HG03025 (cell line): ENCODE results near the gene CDK6.

Experiments used
- ATAC-seq: cut with Tn5 transposase; IDR thresholded peaks from one replicate; pipeline ENCODE4 v1.9.1; 2021; ENCODE audit warnings: mild to moderate bottlenecking, moderate library complexity; ENCODE audit not compliant: unreplicated experiment, low FRiP score

Gene CDK6

DNA sequence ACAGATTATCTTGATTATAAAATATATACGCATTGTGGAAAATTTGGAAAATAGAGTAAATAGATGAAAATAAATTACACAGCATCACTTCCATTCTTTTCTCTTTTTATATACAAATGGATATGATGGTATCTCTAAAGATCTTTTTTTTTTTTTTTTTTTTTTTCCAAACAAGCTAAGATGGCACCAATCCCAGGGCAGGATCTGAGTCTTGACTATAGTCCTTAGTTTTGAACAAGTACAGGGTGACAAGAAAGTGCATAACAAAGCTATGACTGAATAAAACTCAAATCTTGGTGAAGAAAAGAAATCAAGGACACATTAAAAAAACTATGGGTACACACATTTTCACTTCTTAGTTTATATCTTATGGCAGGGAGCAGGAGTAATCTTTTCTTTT lies 203.6 kb downstream of the CDK6 start:
- ATAC-seq: no peak

DNA sequence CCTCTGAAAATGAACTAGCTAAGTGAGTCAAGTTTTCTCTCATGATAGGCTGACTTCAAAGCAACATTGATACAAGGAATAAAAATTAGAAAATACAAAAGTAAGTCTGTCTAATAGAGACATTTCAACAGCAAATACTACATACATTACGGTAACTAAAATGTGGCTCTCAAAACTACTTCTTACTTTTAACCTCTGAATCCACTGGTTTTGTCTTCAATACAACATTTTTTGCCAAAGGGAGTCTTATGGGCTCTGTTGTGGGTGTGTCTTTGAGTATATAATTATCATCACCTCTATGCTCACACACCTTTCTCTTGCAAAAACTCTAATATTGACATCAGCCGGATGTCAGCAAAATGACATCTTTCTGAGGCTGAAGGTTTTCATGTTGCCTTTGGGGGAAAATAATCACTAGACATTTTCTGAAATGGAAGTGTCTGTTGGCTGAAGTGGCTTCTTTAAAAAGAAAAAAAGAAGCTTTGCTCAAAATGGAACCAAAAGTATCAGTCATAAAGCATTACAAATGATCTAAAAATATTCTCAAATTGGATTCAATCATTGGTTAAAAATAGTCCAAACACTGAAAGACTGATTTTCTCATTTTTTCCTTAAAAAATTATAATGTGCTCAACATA lies 204.4 kb downstream of the CDK6 start:
- ATAC-seq: peak; percentile 15

DNA sequence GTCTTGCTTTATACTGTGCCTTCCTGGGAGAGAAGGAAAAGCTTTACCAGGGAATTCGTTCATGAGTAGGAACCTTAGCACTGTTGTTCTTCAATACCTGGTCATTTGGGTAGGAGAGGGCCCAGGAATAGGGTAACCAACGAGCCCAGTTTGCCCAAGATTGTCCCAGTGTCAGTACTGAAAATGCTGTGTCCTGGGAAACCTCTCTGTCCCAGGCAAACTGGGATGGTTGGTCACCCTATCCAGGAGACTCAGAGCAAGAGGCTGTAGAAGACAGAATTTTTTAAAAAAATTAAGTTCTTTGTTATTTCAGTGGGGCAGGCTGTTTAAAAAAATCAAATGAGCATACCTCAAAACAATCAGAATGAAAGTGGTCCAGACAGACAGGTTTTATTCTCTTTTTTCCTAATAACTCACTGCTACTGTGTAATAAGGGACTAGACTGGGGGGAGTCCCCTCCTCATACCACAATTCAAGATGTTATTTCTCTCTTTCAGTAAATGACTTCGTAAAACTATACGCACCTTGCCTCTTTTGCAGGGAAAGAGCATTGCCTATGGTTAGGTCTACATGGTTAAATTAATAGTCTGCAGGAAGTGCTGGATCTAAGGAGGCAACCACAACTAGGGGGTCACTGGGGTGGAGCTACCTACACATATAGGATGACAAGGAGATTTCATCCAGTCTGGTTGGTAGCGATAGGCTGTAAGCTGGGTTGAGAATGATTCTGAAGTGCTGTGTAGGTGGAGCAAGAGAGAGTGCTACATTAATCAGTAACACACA lies 205.1 kb downstream of the CDK6 start:
- peak; percentile 62 for ATAC-seq

DNA sequence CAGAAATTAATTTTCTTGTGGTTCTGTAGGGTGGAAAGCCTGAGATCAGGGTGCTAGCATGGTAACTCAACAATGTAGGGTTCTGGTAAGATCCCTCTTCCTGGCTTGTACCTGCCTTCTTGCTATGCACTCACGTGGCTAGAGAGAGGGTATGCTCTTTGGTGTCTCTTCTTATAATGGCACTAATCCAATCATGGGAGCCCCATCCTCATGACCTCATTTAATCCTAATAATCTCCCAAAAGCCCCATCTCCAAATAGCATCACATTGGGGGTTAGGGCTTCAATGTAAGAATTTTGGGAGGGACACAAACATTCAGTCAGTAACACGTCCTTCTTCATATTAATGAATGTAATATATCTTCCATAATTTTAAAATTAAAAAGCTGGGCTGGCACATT lies 206.6 kb downstream of the CDK6 start:
- ATAC-seq: no peak

DNA sequence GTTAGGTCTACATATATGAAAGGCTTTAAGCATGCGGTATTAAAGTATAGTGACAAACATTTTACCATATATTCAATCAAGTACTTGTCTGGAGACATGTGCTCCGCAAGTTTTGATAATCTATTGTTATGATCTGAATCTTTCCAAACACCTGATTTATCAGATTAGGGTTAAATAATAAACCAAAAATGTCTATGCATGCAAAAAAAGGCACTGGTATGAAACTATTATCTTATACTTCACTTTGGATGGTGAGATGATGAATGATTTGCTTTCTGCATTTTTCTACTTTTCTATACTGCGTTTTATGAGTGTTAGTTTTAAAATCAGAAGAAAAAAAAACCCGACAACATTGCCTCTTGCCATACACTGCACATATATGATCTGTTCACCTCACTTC lies 208.4 kb downstream of the CDK6 start:
- ATAC-seq: no peak

DNA sequence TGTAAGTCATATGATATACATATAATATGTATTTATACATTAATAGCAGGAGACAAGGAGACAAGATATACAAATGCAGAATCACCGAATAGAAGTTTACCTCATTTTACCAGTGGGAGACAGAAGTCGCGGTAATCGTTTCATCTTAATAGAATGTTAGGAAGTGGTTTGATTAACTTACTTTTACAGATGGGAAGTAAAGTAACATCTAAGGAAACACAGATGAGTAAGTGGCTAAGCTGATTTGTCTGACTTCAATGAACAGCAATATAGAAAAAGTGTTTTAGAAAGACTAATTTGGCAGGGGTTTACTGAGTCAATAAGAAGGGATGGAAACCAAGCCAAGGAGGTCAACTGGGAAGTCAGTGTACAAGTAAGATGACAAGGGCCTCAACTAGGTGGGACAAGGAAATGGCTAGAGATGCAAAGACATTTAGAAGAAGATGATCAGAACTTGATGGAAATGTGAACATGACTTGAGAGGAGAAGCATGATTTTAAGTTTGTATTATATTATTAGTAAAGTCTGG lies 210.0 kb downstream of the CDK6 start:
- no peak for ATAC-seq

DNA sequence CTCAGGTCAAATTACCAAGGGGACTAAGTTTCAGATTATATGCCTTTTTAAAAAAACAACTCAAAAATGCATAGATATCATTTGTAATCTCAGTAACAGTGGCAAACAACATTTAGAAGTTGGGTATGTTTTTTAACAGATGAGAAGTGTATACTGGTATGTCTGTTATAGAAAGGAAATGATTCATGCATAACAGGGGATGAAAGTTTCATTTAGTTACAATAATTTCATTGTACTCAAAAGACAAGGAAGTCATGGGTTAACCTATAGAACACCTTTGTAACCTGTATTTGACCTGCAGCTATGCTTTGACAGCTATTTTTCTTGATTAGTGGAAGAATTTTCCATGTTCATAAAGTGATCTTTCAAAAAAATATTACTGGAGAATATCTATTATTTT lies 210.8 kb downstream of the CDK6 start:
- no peak for ATAC-seq

DNA sequence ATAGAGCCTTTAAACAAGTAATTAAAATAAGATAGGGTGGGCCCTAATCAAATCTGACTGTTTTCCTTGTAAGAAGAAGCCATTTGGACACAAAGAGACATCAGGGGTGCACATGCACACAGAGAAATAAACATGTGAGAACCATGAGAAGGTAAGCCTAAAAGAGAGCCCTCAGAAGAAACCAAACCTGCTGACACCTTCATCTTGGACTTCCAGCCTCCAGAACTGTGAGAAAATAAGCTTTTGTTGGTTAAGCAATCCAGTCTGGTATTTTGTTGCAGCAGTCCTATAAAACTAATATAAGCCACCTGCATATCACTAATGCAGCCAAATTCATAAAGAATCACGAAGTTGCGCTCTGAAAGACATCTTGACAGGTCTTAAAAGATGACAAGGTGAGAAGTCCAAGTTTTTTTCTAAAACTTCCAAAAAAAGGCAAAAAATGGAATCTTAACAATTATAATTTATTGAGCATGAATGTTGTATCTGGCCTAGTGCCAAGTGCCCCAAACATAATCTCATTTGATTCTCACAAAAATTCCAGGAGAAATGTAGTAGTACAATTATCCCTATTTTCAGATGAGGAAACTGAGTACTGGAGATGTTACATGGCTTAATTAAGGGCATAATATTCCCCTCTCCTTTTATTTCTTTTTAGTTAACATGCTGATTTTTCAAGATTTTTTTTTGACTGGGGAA lies 211.9 kb downstream of the CDK6 start:
- ATAC-seq: no peak

DNA sequence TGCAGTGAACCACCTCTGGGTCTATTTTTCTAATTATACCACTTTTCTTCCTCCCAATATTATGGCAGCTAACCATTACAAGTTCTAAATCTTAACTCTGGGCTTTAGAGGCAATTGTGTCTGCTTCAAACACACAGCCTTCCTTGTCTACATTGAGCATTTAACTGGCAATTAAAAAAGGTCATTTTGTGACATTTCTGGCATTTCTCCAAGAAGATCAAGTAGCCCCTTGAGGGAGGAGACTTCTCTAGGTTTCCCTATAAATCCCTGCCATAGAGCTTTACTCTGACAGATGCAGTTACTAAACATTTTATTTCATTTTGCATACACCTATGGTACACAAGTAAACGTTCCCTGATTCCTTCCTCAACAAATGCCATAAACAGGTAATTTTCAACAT lies 212.8 kb downstream of the CDK6 start:
- ATAC-seq: no peak

DNA sequence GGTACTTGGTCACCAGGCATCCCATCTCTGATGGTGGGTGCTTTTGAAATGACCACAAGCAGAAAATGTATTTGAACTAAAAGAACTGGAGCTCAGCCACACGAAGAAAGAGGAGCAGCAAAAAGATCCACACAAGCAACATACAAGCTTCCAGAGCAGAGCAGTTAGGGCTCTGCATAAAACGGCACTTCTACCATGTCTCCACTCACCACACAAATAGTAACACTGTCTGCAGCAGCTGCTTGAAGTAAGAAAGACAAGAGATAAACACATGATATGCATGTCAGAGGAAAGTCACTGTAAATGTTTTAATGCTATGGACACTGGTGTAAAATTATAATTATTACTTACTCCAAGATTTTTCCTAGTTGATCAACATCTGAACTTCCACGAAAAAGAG lies 213.7 kb downstream of the CDK6 start:
- no peak for ATAC-seq

DNA sequence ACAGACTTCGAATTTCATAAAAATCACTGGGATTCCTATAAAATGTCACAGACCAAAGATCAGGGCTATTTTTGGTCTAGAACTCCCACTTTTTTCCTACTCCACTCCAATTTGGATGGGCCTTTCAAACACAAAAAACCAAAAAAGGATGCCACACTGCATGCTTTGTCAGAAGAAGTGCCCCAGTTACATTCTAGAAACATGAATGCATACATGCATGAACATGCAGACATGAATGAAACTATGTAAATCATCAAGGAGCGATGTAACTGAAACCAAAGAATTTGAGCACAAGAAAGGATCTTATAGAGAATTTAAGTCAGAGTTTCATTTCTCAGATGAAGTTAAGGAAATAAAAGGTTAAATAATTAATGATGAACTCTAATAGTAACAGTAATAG lies 214.3 kb downstream of the CDK6 start:
- no peak for ATAC-seq

DNA sequence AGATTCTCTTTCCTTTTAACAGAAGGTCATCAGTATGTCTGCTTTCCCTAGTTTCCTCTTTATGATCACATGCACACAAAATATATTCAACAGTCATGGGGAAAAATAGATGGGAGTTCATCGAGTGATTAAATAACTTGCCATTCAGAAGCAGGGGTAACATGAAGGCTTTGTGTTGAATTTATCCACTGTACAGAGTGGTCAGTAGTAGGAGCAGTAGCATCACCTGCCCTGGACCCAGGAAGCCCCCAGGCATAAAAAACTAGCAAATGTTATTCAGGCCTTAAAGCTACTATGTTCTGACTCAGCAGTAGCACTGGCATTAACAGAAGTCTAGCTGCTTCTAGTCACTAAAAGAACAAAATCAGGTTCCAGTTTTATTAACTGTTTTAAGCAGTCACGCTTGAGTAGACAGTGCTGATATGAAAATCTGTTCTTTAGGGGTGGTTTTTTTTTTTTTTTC lies 214.8 kb downstream of the CDK6 start:
- ATAC-seq: no peak

DNA sequence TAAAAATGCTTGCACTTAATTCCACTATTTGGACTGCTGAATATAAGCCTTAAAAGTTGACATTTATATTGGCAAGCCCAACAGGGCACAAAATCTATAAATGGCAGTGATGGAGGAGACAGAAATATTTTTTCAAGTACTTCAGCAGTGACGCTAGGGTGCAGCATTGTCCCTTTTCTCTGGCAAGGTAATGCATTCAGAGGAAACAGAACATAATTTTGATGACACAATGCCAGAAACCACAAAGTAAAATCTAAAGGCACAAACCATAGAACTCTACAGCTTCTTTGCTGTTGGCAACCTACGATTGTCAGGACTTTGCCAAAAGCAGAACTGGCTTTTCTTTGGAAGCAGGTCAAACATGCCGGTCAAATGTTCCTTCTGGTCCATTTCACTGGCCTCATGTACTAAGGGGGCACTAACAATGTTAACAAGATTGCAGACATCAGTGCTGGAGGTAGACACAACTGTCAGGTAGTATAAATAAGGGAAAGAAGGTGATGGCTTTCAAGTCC lies 215.3 kb downstream of the CDK6 start:
- no peak for ATAC-seq

DNA sequence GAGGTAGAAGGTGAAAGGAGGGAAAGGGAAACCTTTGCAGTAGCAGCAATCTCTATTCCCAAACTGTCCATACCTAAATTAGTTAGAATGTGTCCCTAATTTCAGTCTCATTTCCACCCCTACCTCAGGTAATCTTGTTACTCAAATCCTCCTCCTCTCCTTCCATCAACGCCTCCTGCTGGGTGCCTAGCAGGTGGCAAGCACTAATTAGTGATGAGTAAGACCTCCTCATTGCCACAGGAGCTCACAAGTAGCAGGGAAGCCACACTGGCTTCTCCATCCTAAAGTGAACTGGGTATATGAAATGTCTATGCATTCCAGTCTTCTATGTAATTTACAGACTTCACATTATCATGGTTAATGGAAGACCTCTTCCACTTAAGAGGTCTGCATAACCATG lies 220.5 kb downstream of the CDK6 start:
- ATAC-seq: no peak

DNA sequence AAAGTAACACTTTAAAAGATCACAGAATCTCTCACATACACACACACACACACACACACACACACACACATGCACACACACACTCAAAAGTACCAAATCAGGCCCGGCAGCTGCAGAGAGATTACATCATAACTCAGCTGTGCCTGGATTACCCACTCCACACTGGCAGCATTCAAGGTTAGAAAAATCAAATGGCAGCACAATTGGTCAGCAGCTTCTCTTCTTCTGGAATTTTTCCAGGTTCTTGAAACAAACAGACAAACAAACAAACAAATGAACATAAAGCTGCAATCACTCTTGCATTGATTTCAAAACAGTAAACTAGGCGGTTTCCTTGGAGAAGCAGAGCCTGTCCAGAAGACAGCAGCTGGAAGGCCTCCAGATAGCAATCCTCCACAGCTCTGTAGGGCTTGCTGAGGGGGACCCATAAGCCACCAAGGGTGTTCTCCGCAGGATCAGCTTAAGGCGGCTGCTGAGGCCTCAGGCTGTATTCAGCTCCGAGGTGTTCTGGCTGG lies 221.7 kb downstream of the CDK6 start:
- ATAC-seq: no peak

DNA sequence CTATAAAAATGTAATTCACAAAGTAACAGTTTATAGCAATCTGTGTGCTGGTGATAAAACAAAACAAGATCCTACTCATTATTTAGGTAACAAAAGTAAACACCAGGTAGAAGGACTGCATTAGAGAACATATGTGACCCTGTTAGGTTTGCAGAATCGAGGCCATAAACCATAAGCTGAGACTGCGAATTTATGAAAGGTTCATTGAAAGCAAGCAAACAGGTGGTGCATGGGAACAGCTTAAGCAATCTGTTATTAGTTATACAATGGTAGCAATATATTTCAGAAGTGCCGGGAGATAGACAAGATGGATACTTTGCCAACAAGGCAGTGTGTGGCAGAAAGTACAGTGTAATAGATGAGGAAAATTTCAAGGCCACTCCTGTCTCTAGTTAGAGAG lies 222.7 kb downstream of the CDK6 start:
- no peak for ATAC-seq

DNA sequence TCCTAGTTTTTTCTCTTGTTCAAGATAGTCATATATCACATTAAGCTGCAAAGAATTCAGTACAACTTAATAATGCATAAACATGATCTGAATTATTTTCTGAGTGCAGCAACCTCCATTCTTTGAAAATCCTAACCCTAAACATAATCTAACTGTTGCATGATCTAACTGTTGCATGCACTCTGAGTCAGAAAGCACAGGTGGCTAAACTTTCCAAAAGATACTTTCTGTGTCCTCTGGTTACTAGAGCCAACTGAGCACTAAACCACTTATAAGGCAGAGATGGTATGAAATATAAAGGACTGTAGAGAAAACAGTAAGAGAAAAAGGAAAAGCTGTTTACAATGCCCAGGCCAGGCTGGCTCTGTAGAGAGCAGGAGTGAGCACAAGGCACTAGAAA lies 223.2 kb downstream of the CDK6 start:
- ATAC-seq: no peak

DNA sequence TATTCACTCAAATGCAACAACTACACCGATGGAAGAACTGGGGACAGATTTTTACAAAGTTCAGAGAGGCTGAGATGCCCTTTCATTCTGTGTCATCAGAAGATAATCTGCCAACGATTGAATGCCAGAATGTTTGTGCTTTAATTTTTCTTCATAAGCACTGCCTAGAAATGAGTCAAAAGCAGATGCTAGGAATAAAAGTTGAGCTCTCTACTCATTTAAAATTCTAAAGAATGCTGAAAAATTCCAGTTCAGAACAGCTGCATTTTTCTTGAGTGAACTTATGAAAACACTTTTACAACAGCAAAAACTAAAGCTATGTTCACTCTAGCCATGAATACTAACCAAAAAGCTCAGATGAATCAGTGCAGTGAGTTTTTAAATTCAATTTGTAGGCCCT lies 223.9 kb downstream of the CDK6 start:
- ATAC-seq: no peak

DNA sequence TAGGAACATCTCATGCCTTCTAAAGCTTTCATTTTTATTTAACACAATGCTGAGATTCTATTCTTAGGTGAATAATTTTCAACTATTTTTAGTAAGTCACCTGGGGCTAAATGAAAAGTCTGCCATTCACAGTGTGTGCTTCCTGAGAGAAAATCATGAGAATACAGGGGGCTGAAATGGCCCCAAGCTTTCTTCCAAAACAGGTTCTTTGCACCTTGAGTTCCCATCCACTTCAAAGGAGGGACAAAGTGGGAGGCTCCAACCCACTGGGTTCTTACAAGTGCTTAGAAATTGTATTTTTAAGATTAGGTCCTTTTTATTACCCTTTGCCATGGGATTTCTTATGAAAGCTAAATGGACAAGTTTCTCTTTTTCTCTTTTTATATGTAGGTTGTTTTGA lies 224.6 kb downstream of the CDK6 start:
- no peak for ATAC-seq

DNA sequence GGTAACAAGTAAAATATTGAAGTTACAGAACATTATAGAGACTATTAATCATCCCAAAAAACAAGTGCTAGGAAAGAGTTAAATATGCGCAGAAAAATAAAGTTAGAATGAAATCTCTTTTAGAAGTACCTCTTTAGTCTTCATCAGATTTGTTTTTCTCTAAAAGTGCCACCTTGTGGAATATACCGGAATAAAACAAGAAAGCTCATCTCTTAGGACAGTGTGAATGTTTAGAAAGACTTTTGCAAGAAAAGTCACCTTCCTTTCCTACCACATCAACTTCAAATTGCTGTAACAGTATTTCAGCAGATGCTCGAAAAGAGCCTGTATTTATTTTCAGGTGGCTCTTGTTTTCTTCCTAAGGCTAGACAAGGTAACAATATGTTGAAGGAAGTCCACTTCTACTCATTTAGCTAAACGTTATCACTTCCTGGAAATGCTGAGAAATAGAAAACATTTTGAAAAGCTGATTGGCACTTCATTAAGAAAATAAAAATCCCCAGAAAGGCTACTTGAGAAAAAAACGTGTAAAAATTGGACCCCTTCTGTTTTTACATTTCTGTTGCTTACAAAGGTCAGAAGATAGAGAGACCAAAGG lies 226.4 kb downstream of the CDK6 start:
- no peak for ATAC-seq
